H1 (cell line): ENCODE data around the gene COL28A1. TPM values are rescaled to one million over a fixed set of nuclear protein-coding genes. Genes with fewer than 3 reads are reported as not detected.
A peak's percentile ranks its signal among the peaks of the same experiment; 100 is the strongest.

Experiments
- CTCF ChIA-PET: fragments of 300-600 bp; sonication (Branson Sonifier 250); formaldehyde crosslinking; loops from one replicate; lab custom pipeline; 2021; ENCODE audit not compliant: partially characterized antibody; lab: Charles Lee
- POLR2A ChIA-PET: fragments of 300-600 bp; sonication (Branson Sonifier 250); formaldehyde crosslinking; loops from one replicate; lab custom pipeline; 2021; ENCODE audit warnings: inconsistent platforms; ENCODE audit not compliant: partially characterized antibody; lab: Charles Lee
- DNase-seq, 2 experiments: peaks; one replicate each; pipeline versions ENCODE4 v3.0.0 to v3.0.0-alpha.2; 2010 to 2022; ENCODE audit warnings: low spot score in 2 of 2, low read depth in 1 of 2, mixed read lengths in 1 of 2
- FAIRE-seq: peaks from 2 replicates; lab custom pipeline; 2011; peaks lifted over from hg19 to GRCh38; lab: Jason Lieb, UNC
- H2AFZ ChIP-seq: 2 replicates; pipeline ENCODE4 v1.8.1; 2012; ENCODE audit warnings: low read length, inconsistent platforms
- H2AK5ac ChIP-seq: 2 replicates; pipeline ENCODE4 v1.6.1; 2013; ENCODE audit warnings: low read depth, low read length
- H2BK120ac ChIP-seq: replicated peaks from 2 replicates; pipeline ENCODE3; 2013; ENCODE audit warnings: low read depth, low read length, inconsistent platforms
- H2BK12ac ChIP-seq: 2 replicates; pipeline ENCODE4 v1.6.1; 2013; ENCODE audit warnings: low read depth, low read length
- H2BK15ac ChIP-seq: 2 replicates; pipeline ENCODE4 v1.6.1; 2013; ENCODE audit warnings: low read length
- H2BK20ac ChIP-seq: 2 replicates; pipeline ENCODE4 v1.6.1; 2013; ENCODE audit warnings: low read length
- H2BK5ac ChIP-seq: 2 replicates; pipeline ENCODE4 v1.6.1; 2013; ENCODE audit warnings: low read depth, low read length
- H3K14ac ChIP-seq: 2 replicates; pipeline ENCODE4 v1.6.1; 2013; ENCODE audit warnings: inconsistent platforms; ENCODE audit not compliant: insufficient read length
- H3K18ac ChIP-seq: 2 replicates; pipeline ENCODE4 v1.6.1; 2013; ENCODE audit warnings: low read length; ENCODE audit errors: extremely low read depth
- H3K23ac ChIP-seq: 2 replicates; pipeline ENCODE4 v1.6.1; 2013; ENCODE audit warnings: inconsistent platforms; ENCODE audit not compliant: insufficient read length
- H3K23me2 ChIP-seq: 2 replicates; pipeline ENCODE4 v1.6.1; 2013; ENCODE audit warnings: low read depth, low read length
- H3K27ac ChIP-seq: 2 replicates; pipeline ENCODE4 v1.6.1; 2011; ENCODE audit warnings: low read depth, low read length, inconsistent platforms
- H3K27me3 ChIP-seq, 4 experiments: replicated peaks in 1 of 4; 1 replicate in 1 of 4; 2 replicates in 3 of 4; pipeline versions ENCODE4 v1.6.1 to v1.8.1; 2011 to 2013; ENCODE audit warnings: low read length in 3 of 4, mild to moderate bottlenecking in 3 of 4, inconsistent platforms in 2 of 4, mixed read lengths in 2 of 4, moderate library complexity in 1 of 4; ENCODE audit not compliant: control insufficient read depth in 3 of 4, insufficient read depth in 3 of 4; ENCODE audit errors: extremely low read depth in 1 of 4
- H3K36me3 ChIP-seq, 4 experiments: 2 replicates each; pipeline versions ENCODE4 v1.6.1 to v1.8.1; 2011 to 2013; ENCODE audit warnings: mild to moderate bottlenecking in 4 of 4, low read length in 3 of 4, moderate library complexity in 2 of 4, control low read depth in 1 of 4, inconsistent platforms in 1 of 4; ENCODE audit not compliant: insufficient read depth in 4 of 4, control insufficient read depth in 2 of 4
- H3K4ac ChIP-seq: replicated peaks from 2 replicates; pipeline ENCODE3; 2013; ENCODE audit warnings: low read length, low read depth, mixed read lengths, inconsistent platforms; ENCODE audit not compliant: insufficient read length
- H3K4me1 ChIP-seq, 4 experiments: replicated peaks in 1 of 4; 1 replicate in 1 of 4; 2 replicates in 3 of 4; pipeline versions ENCODE4 v1.6.1 to v1.8.1; 2011 to 2013; ENCODE audit warnings: low read length in 3 of 4, inconsistent platforms in 2 of 4, mixed read lengths in 1 of 4; ENCODE audit not compliant: insufficient read depth in 4 of 4, control insufficient read depth in 3 of 4
- H3K4me2 ChIP-seq, 2 experiments: 2 replicates each; pipeline versions ENCODE4 v1.6.1 to v1.8.1; 2011 to 2013; ENCODE audit warnings: low read depth in 2 of 2, low read length in 2 of 2, control low read depth in 1 of 2, inconsistent platforms in 1 of 2, mild to moderate bottlenecking in 1 of 2; ENCODE audit not compliant: insufficient read depth in 1 of 2
- H3K4me3 ChIP-seq, 4 experiments: fragments of 200-600, 300-600 bp in 1 of 4; sonication (generic), shearing (Covaris generic), sonication (Bioruptor Twin) in 1 of 4; 2 replicates each; pipeline versions ENCODE4 v1.5.1 to v1.8.1; 2011 to 2016; ENCODE audit warnings: low read length in 4 of 4, low read depth in 3 of 4, control low read depth in 2 of 4, inconsistent platforms in 2 of 4, mild to moderate bottlenecking in 2 of 4, mixed read lengths in 1 of 4, moderate library complexity in 1 of 4; ENCODE audit not compliant: insufficient read depth in 2 of 4; ENCODE audit errors: extremely low read depth in 1 of 4
- H3K56ac ChIP-seq: replicated peaks from 2 replicates; pipeline ENCODE3; 2013; ENCODE audit warnings: low read depth, mild to moderate bottlenecking, mixed read lengths, low read length, inconsistent platforms; ENCODE audit not compliant: insufficient read length
- H3K79me1 ChIP-seq: 2 replicates; pipeline ENCODE4 v1.6.1; 2013; ENCODE audit warnings: low read depth, low read length, control low read depth
- H3K79me2 ChIP-seq, 2 experiments: 2 replicates each; pipeline versions ENCODE4 v1.6.1 to v1.8.1; 2012 to 2013; ENCODE audit warnings: low read length in 2 of 2, mild to moderate bottlenecking in 2 of 2, inconsistent platforms in 1 of 2; ENCODE audit not compliant: insufficient read depth in 2 of 2, control insufficient read depth in 1 of 2
- H3K9ac ChIP-seq, 4 experiments: replicated peaks in 1 of 4; 1 replicate in 1 of 4; 2 replicates in 3 of 4; pipeline versions ENCODE4 v1.6.1 to v1.8.1; 2011 to 2013; ENCODE audit warnings: low read depth in 3 of 4, low read length in 3 of 4, control low read depth in 2 of 4, mild to moderate bottlenecking in 2 of 4, moderate library complexity in 2 of 4, inconsistent platforms in 1 of 4; ENCODE audit errors: extremely low read depth in 1 of 4
- H3K9me3 ChIP-seq, 2 experiments: 2 replicates each; pipeline versions ENCODE4 v1.6.1 to v1.8.1; 2012 to 2013; ENCODE audit warnings: mild to moderate bottlenecking in 2 of 2, moderate library complexity in 2 of 2, control low read depth in 1 of 2, inconsistent platforms in 1 of 2, low read depth in 1 of 2, low read length in 1 of 2, mixed read lengths in 1 of 2; ENCODE audit not compliant: insufficient read depth in 2 of 2
- H4K20me1 ChIP-seq, 2 experiments: replicated peaks in 1 of 2; 2 replicates each; pipeline versions ENCODE3 to v1.8.1; 2011 to 2013; ENCODE audit warnings: inconsistent platforms in 2 of 2, low read length in 2 of 2, mild to moderate bottlenecking in 1 of 2; ENCODE audit not compliant: insufficient read depth in 2 of 2, control insufficient read depth in 1 of 2
- H4K5ac ChIP-seq: 2 replicates; pipeline ENCODE4 v1.6.1; 2013; ENCODE audit warnings: low read length, low read depth, mixed read lengths, inconsistent platforms; ENCODE audit not compliant: insufficient read length
- H4K8ac ChIP-seq: 2 replicates; pipeline ENCODE4 v1.8.0; 2013; ENCODE audit warnings: mild to moderate bottlenecking, moderate library complexity, low read length, inconsistent platforms; ENCODE audit not compliant: insufficient read depth; ENCODE audit errors: extremely low read depth
- H4K91ac ChIP-seq: replicated peaks from 2 replicates; pipeline ENCODE3; 2013; ENCODE audit warnings: low read length, mixed read lengths, inconsistent platforms; ENCODE audit not compliant: insufficient read length
- ASH2L ChIP-seq: fragments of 200-600, 300-600 bp; sonication (generic); IDR thresholded peaks from one replicate; pipeline ENCODE4 v1.7.1; 2017; ENCODE audit warnings: low read length
- CEBPB ChIP-seq: IDR thresholded peaks from 2 replicates; pipeline ENCODE4 v1.6.1; 2012; ENCODE audit warnings: low read depth, low read length
- CHD1 ChIP-seq: IDR thresholded peaks from 2 replicates; pipeline ENCODE4 v1.6.1; 2012; ENCODE audit warnings: low read depth, low read length, improper control_type of control experiment
- CTBP2 ChIP-seq: IDR thresholded peaks from 2 replicates; pipeline ENCODE4 v1.7.0; 2011; ENCODE audit warnings: borderline replicate concordance, mild to moderate bottlenecking, moderate library complexity, mixed read lengths, low read length; ENCODE audit not compliant: insufficient read depth, insufficient read length
- PHF8 ChIP-seq: fragments of 200-600 bp; sonication (generic); conservative IDR thresholded peaks from 2 replicates; pipeline ENCODE4 v1.7.1; 2012; ENCODE audit warnings: low read depth, mild to moderate bottlenecking, inconsistent platforms, low read length, moderate library complexity
- RBBP5 ChIP-seq: IDR thresholded peaks from 2 replicates; pipeline ENCODE4 v1.7.1; 2012; ENCODE audit warnings: low read depth, mild to moderate bottlenecking, inconsistent platforms, low read length, moderate library complexity, borderline replicate concordance
- SIN3A ChIP-seq, 2 experiments: IDR thresholded peaks in 1 of 2; conservative IDR thresholded peaks in 1 of 2; 2 replicates each; pipeline ENCODE4 v1.6.1; 2011 to 2012; ENCODE audit warnings: low read length in 2 of 2, improper control_type of control experiment in 1 of 2, low read depth in 1 of 2, mild to moderate bottlenecking in 1 of 2
- WGBS, 2 experiments: shearing (Covaris generic) in 1 of 2; methylation state at CpG; one replicate each; pipeline versions ENCODE4 v1.1.6 to v1.1.7; 2013 to 2015; ENCODE audit warnings: low lambda C conversion rate in 2 of 2, mixed read lengths in 2 of 2, inconsistent platforms in 1 of 2, low coverage in 1 of 2, missing lambda C conversion rate in 1 of 2; ENCODE audit not compliant: insufficient replicate concordance in 2 of 2, insufficient coverage in 1 of 2, insufficient read length in 1 of 2; ENCODE audit errors: extremely low coverage in 1 of 2, missing lambda C conversion rate in 1 of 2; 5-methylcytosine and 5-hydroxymethylcytosine counted together
- long read RNA-seq, 2 experiments: library from RNA in 1 of 2; library from capped mRNA in 1 of 2; stranded (forward); transcript quantifications; one replicate each; pipeline ENCODE4 v2.0.0, GENCODE V29; 2021; ENCODE audit warnings: inconsistent platforms in 1 of 2
- polyA minus RNA-seq, 3 experiments: library from RNA; depleted of rRNA, polyadenylated mRNA; stranded (reverse); fragments of >200 nt; gene quantifications; 1 replicate in 2 of 3; 2 replicates in 1 of 3; pipeline ENCODE4 v1.2.3, GENCODE V29; 2011
- polyA plus RNA-seq, 7 experiments: library from polyadenylated mRNA; depleted of rRNA in 3 of 7; stranded (reverse) in 5 of 7; unstranded in 2 of 7; fragments of >200 nt in 5 of 7; fragments of 200-250 nt in 2 of 7; gene quantifications; 1 replicate in 5 of 7; 2 replicates in 1 of 7; 4 replicates in 1 of 7; pipeline versions ENCODE4 v1.2.1 to v1.2.3, GENCODE V29; 2011 to 2013; ENCODE audit warnings: missing spikeins in 2 of 7, mixed read lengths in 2 of 7
- total RNA-seq: library from RNA; stranded (reverse); fragmentation: NEBNext Ultra II Directional; extraction: Animal tissue kit (Norgen Biotek cat#: 25700); gene quantifications from 2 replicates; pipeline ENCODE4 v1.2.1, GENCODE V29; 2021

COL28A1 gene
- total RNA-seq, result 0.22 and 0.44 TPM in 2 replicates
- polyA plus RNA-seq (2011; rRNA removed), result 0.24 and 0.38 TPM in 2 replicates
- 0.39 TPM for polyA plus RNA-seq (2011; cell fraction: cytosol; rRNA removed)
- polyA plus RNA-seq (2011; cell fraction: nucleus; rRNA removed), result 0.80 TPM
- 0.07 to 0.47 TPM (median 0.34 TPM) in 4 replicates for polyA plus RNA-seq (2012, experiment 1 of 2)
- polyA plus RNA-seq (2012, experiment 2 of 2), result 0.29 TPM
- polyA plus RNA-seq (2013, experiment 1 of 2), result 0.22 TPM
- polyA plus RNA-seq (2013, experiment 2 of 2), result 0.46 TPM
- 0.20 and 0.32 TPM in 2 replicates for polyA minus RNA-seq (2011; rRNA and poly(A)+ RNA removed)
- not detected for polyA minus RNA-seq (2011; cell fraction: cytosol; rRNA and poly(A)+ RNA removed)
- polyA minus RNA-seq (2011; cell fraction: nucleus; rRNA and poly(A)+ RNA removed), result 2.3 TPM
- long read RNA-seq, experiment 1, result 0 reads
- long read RNA-seq, experiment 2, result 0 reads

DNA sequence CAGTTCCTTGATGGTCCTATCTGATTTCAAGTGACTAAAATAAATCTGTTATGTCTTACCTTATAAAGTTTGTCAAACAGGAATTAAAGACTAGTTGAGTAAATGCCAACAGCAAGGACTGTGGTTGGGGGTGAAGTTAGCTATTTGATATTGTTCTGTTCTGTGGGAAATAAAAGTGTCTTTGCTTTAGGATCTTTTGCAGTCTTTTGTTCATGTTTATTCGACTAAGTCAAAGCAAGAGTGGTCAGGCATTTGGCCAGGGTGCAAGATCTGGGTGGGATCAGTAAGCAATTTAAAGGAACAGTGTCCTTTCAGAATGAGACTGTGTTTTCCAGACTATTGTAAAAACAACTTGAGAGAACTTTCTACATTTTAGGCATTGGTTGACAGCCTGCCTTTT lies at the start of gene COL28A1:
COL28A1 (minus strand) TSS at position 183 of the 400 bp plus-strand sequence. CDS start 2,998 bp downstream, outside the sequence.
- Histone ChIP-seq H3K18ac (no peak within 1 kb of the TSS), H4K5ac (no peak within 1 kb of the TSS), H3K36me3 (no peaks in the 10 kb centered on the region), H4K8ac (no peak within 1 kb of the TSS), H2AFZ (peak within 1 kb of the TSS; percentile 70; the same call in 1 of the 2 replicates), H3K14ac (no peak within 1 kb of the TSS), H3K23me2 (no peaks in the 10 kb centered on the region), H2BK5ac (no peak within 1 kb of the TSS), H2BK12ac (no peak within 1 kb of the TSS), H2BK120ac (no peak within 1 kb of the TSS), H2BK15ac (no peak within 1 kb of the TSS), H3K79me1 (no peaks in the 10 kb centered on the region), H3K9ac (no peak within 1 kb of the TSS), H3K27me3 (no peaks in the 10 kb centered on the region), H4K20me1 (no peaks in the 10 kb centered on the region), H4K91ac (no peak within 1 kb of the TSS), H3K56ac (no peak within 1 kb of the TSS), H3K4me2 (no peak within 1 kb of the TSS), H3K23ac (no peak within 1 kb of the TSS), H3K4me1 (no peaks in the 10 kb centered on the region), H3K79me2 (no peaks in the 10 kb centered on the region), H3K4me3 (no peak within 1 kb of the TSS), H2BK20ac (no peak within 1 kb of the TSS), H3K4ac (no peak within 1 kb of the TSS), H3K27ac (no peak within 1 kb of the TSS), H2AK5ac (no peak within 1 kb of the TSS), H3K9me3 (no peaks in the 10 kb centered on the region)
- DNase-seq (no peak), FAIRE-seq (no peak)
- WGBS, 2 experiments, result 75% methylated on average over 1 of the region's 1 CpG; no CpG with 5 or more reads in 1 of the 2 experiments
- CTCF ChIA-PET, result no interaction called here
- POLR2A ChIA-PET, result no interaction called here
- TF ChIP-seq CHD1, result no peak
- no peak for TF ChIP-seq CTBP2
- no peak for TF ChIP-seq CEBPB
- TF ChIP-seq RBBP5, result no peak
- TF ChIP-seq SIN3A (conservative IDR thresholded peaks at IDR 0.05 in 1 of 2, IDR thresholded peaks at IDR 0.05 in 1 of 2; ENCODE audit: low read depth in 1 of 2, low read length in 2 of 2), result no peak
- TF ChIP-seq ASH2L, result no peak
- TF ChIP-seq PHF8, result no peak
